Panc1 (cell line): ENCODE measurements around the gene DKK1. TPM values are rescaled to one million over a fixed set of nuclear protein-coding genes. Genes with fewer than 3 reads are reported as not detected.
A peak's percentile ranks its signal among the peaks of the same experiment; 100 is the strongest.

Source experiments
- ATAC-seq: fragments of 200-7000 bp; cut with Tn5 transposase; 2 replicates; pipeline ENCODE4 v1.9.1; 2020; ENCODE audit warnings: mild to moderate bottlenecking, moderate library complexity
- BruUV-seq: library from RNA; stranded (reverse); fragments of 400-500 nt; replicated peaks from 2 replicates; lab custom pipeline; 2021; lab: Mats Ljungman, UMichigan
- CTCF ChIA-PET: fragments of 300-600 bp; sonication (Branson Sonifier 250); formaldehyde crosslinking; loops from one replicate; lab custom pipeline; 2022; ENCODE audit warnings: antibody characterized with exemption; lab: Charles Lee
- POLR2A ChIA-PET: fragments of 300-600 bp; sonication (Branson Sonifier 250); formaldehyde crosslinking; loops from one replicate; lab custom pipeline; 2022; ENCODE audit warnings: antibody characterized with exemption; lab: Charles Lee
- DNase-seq: peaks from one replicate; pipeline ENCODE4 v3.0.0-alpha.2; 2010; ENCODE audit warnings: low read depth, low spot score
- H3K27ac ChIP-seq: 2 replicates; pipeline ENCODE4 v1.5.1; 2011; ENCODE audit warnings: mild to moderate bottlenecking, low read length, inconsistent platforms
- H3K27me3 ChIP-seq: fragments of 200-500 bp; sonication (Bioruptor generic); 2 replicates; pipeline ENCODE4 v1.6.0; 2014; ENCODE audit warnings: low read length, inconsistent platforms; ENCODE audit not compliant: control insufficient read depth, insufficient read depth
- H3K36me3 ChIP-seq: fragments of 200-500 bp; sonication (Bioruptor generic); 2 replicates; pipeline ENCODE4 v1.5.1; 2014; ENCODE audit warnings: inconsistent platforms, mild to moderate bottlenecking, low read length, moderate library complexity; ENCODE audit not compliant: control insufficient read depth, insufficient read depth
- H3K4me1 ChIP-seq: 2 replicates; pipeline ENCODE4 v1.5.1; 2011; ENCODE audit warnings: inconsistent platforms, mild to moderate bottlenecking, low read length, moderate library complexity; ENCODE audit not compliant: control insufficient read depth, insufficient read depth
- H3K4me3 ChIP-seq, 2 experiments: 2 replicates each; pipeline ENCODE4 v1.5.1; 2011 to 2012; ENCODE audit warnings: low read depth in 2 of 2, low read length in 2 of 2, mild to moderate bottlenecking in 2 of 2, inconsistent platforms in 1 of 2, moderate library complexity in 1 of 2
- H3K9me3 ChIP-seq: fragments of 200-500 bp; sonication (Bioruptor generic); 2 replicates; pipeline ENCODE4 v1.5.1; 2014; ENCODE audit warnings: low read depth, mild to moderate bottlenecking, inconsistent platforms, low read length, moderate library complexity; ENCODE audit not compliant: control insufficient read depth, insufficient read depth
- POLR2AphosphoS5 ChIP-seq: IDR thresholded peaks from 2 replicates; pipeline ENCODE4 v1.6.1; 2012; ENCODE audit warnings: mild to moderate bottlenecking, low read depth, low read length, moderate library complexity
- SIN3A ChIP-seq: IDR thresholded peaks from 2 replicates; pipeline ENCODE4 v1.6.1; 2012; ENCODE audit warnings: low read depth, mild to moderate bottlenecking, low read length, moderate library complexity, borderline replicate concordance; ENCODE audit not compliant: insufficient read depth
- TCF7L2 ChIP-seq: IDR thresholded peaks from 2 replicates; pipeline ENCODE4 v1.6.1; 2011; ENCODE audit warnings: mild to moderate bottlenecking, low read depth, low read length, inconsistent platforms
- in situ Hi-C: cut with HindIII; loops from 2 replicates; pipeline ENCODE4 v1.10.0; 2016; ENCODE audit warnings: low sequenced_read_pairs, low pct_unique_long_range_greater_than_20kb
- intact Hi-C: fragments of 100-400 bp; cut with micrococcal nuclease; formaldehyde crosslinking; loops from one replicate; pipeline ENCODE4 v1.10.0; 2022; ENCODE audit not compliant: unreplicated experiment
- total RNA-seq: library from RNA; stranded (reverse); gene quantifications from one replicate; pipeline ENCODE4 v1.2.1, GENCODE V29; 2021; ENCODE audit not compliant: unreplicated experiment
- TF ChIP-seq, protein P1 (sequence below): fragments of 450-650 bp; IDR thresholded peaks from 2 replicates; pipeline ENCODE4 v1.5.1; 2017; ENCODE audit warnings: mild to moderate bottlenecking
- TF ChIP-seq, protein P2 (sequence below), 2 experiments: IDR thresholded peaks; 2 replicates each; pipeline ENCODE4 v1.6.1; 2011 to 2012; ENCODE audit warnings: low read depth in 2 of 2, control low read depth in 1 of 2, low read length in 1 of 2, mild to moderate bottlenecking in 1 of 2, moderate library complexity in 1 of 2; ENCODE audit not compliant: insufficient read depth in 1 of 2

The DKK1 gene
- total RNA-seq, 1 experiment from 2014 or later, result 563 TPM

DNA sequence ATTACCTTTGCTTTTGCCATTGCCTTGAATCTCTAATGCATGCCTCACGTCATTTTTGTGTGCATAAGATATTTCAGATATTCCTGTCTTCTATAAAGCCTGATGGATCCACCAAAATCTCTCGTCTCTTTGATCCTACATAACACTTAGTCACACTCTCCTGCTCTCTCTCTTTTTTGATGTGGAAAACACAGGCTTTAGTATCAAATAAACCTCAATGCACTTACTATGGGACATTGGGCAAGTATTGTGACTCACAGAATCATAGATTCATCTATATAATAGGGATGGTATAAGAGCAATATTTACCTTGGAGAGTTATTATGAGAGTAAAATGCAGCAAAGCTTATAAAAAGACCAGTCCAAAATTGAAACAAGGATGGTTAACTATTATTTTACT lies 39.1 kb downstream of the DKK1 start:
- peaks cover 12% of the 10 kb centered on the region; the same call in 1 of the 2 replicates for H3K4me1 ChIP-seq
- H3K27me3 ChIP-seq, result no peaks in the 10 kb centered on the region
- H3K27ac ChIP-seq, result peak overlapping the region; percentile 64; the same call in 1 of the 2 replicates
- intact Hi-C loops (no loop called here), in situ Hi-C loops (no loop called here)
- no peak for TF ChIP-seq POLR2AphosphoS5
- no peak for TF ChIP-seq SIN3A
- TF ChIP-seq, protein P1, sequence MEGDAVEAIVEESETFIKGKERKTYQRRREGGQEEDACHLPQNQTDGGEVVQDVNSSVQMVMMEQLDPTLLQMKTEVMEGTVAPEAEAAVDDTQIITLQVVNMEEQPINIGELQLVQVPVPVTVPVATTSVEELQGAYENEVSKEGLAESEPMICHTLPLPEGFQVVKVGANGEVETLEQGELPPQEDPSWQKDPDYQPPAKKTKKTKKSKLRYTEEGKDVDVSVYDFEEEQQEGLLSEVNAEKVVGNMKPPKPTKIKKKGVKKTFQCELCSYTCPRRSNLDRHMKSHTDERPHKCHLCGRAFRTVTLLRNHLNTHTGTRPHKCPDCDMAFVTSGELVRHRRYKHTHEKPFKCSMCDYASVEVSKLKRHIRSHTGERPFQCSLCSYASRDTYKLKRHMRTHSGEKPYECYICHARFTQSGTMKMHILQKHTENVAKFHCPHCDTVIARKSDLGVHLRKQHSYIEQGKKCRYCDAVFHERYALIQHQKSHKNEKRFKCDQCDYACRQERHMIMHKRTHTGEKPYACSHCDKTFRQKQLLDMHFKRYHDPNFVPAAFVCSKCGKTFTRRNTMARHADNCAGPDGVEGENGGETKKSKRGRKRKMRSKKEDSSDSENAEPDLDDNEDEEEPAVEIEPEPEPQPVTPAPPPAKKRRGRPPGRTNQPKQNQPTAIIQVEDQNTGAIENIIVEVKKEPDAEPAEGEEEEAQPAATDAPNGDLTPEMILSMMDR, result no peak
- TF ChIP-seq, protein P2, sequence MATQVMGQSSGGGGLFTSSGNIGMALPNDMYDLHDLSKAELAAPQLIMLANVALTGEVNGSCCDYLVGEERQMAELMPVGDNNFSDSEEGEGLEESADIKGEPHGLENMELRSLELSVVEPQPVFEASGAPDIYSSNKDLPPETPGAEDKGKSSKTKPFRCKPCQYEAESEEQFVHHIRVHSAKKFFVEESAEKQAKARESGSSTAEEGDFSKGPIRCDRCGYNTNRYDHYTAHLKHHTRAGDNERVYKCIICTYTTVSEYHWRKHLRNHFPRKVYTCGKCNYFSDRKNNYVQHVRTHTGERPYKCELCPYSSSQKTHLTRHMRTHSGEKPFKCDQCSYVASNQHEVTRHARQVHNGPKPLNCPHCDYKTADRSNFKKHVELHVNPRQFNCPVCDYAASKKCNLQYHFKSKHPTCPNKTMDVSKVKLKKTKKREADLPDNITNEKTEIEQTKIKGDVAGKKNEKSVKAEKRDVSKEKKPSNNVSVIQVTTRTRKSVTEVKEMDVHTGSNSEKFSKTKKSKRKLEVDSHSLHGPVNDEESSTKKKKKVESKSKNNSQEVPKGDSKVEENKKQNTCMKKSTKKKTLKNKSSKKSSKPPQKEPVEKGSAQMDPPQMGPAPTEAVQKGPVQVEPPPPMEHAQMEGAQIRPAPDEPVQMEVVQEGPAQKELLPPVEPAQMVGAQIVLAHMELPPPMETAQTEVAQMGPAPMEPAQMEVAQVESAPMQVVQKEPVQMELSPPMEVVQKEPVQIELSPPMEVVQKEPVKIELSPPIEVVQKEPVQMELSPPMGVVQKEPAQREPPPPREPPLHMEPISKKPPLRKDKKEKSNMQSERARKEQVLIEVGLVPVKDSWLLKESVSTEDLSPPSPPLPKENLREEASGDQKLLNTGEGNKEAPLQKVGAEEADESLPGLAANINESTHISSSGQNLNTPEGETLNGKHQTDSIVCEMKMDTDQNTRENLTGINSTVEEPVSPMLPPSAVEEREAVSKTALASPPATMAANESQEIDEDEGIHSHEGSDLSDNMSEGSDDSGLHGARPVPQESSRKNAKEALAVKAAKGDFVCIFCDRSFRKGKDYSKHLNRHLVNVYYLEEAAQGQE (IDR thresholded peaks at IDR 0.05; ENCODE audit: insufficient read depth in 1 of 2, low read depth in 2 of 2, low read length in 1 of 2), result no peak
- TF ChIP-seq TCF7L2, result no peak
- H3K36me3 ChIP-seq, result no peaks in the 10 kb centered on the region
- ChIA-PET CTCF (no interaction called here), POLR2A (no interaction called here)
- DNase-seq (no peak), ATAC-seq (no peak)
- BruUV-seq, result no TSS peak
- peaks cover 30% of the 10 kb centered on the region; the same call in 1 of the 2 replicates for H3K9me3 ChIP-seq
- H3K4me3 ChIP-seq, result no peak overlapping the region

DNA sequence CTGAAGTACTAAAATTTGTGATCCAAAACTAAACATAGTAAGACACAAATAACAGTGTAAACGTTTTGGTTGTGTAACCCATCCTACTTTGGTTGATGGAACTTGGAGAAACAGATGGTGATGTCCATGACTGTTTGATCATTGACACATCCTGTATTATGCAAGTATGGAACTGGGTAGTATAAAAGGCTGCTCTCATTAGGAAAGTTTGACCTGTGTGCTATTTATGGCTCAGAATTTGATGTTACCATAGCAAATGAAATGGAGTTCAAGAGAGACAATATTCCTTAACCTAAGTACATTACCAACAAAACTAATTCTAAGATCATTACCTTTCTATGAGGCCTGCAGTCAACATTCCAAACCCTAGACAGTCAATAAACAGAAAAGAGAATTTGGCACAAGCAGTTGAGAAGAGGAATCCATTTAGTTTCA lies 39.9 kb downstream of the DKK1 start:
- intact Hi-C loops, result no loop called here
- no TSS peak for BruUV-seq
- TF ChIP-seq, protein P1, result no peak
- TF ChIP-seq, protein P2 (IDR thresholded peaks at IDR 0.05; ENCODE audit: insufficient read depth in 1 of 2, low read depth in 2 of 2, low read length in 1 of 2), result no peak
- TF ChIP-seq TCF7L2 (no peak), SIN3A (no peak), POLR2AphosphoS5 (no peak)
- peaks cover 12% of the 10 kb centered on the region; the same call in 1 of the 2 replicates for H3K4me1 ChIP-seq
- in situ Hi-C loops, result no loop called here
- ChIA-PET CTCF (no interaction called here), POLR2A (no interaction called here)
- no peaks in the 10 kb centered on the region for H3K27me3 ChIP-seq
- H3K4me3 ChIP-seq, result no peak overlapping the region
- H3K36me3 ChIP-seq, result no peaks in the 10 kb centered on the region
- ATAC-seq (no peak), DNase-seq (no peak)
- H3K9me3 ChIP-seq, result peaks cover 24% of the 10 kb centered on the region; the same call in 1 of the 2 replicates
- peak overlapping the region; percentile 75 for H3K27ac ChIP-seq
